HG02588 (cell line): Measurements from ENCODE around the gene TBC1D24.
"Not testable (repeated sequence)": the region's sequence is repeated elsewhere in the genome, so short reads cannot be mapped to it uniquely, and the experiment has no call there.

Experiments
- ATAC-seq: cut with Tn5 transposase; IDR thresholded peaks from one replicate; pipeline ENCODE4 v1.9.1; 2021; ENCODE audit warnings: mild to moderate bottlenecking, moderate library complexity; ENCODE audit not compliant: unreplicated experiment

The TBC1D24 gene

DNA sequence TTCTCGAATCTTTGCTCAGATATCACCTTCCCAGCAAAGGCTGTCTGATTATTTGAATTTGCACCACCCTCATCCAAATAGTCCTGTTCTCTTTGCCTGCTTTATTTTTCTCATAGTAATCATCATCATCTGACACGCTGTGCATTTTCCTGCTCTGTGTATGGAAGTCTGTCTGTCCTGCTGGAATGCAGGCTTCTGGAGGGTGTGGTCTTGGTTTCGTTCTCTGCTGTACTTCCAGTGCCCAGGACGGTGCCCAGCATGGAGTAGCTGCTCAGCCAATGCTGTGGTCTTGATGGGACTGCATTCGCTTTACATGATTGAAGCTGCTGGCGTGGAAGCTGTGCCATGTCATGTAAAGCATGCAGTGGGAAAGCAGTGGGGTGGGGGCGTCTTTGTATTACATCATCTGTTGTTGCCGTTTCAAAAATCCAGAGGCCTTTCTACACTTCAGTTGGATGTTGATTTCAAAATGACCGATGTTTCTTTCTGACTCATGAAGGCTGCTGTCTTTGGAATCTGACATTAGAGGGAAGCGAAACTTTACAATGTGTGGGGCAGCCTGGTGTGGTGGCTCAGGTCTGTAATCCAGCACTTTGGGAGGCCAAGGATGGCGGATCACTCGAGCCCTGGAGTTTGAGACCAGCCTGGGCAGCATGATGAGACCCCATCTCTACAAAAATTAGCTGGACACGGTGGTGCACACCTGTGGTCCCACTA lies 79.9 kb downstream of the TBC1D24 start:
- not testable (repeated sequence) for ATAC-seq
